K562 (cell line): ENCODE data around the gene FAM167B. TPM values are rescaled to one million over a fixed set of nuclear protein-coding genes. Genes with fewer than 3 reads are reported as not detected.

ENCODE experiments used
- CHD7 ChIP-seq: fragments of 200-600 bp; sonication (generic); IDR thresholded peaks from one replicate; pipeline ENCODE4 v1.6.1; 2012; ENCODE audit warnings: mild to moderate bottlenecking, low read depth, low read length, inconsistent platforms
- CREB3L1 ChIP-seq: fragments of 450-650 bp; IDR thresholded peaks from 2 replicates; pipeline ENCODE4 v1.6.1; 2014; ENCODE audit warnings: low read depth, mild to moderate bottlenecking, moderate library complexity, borderline replicate concordance
- FOS ChIP-seq: IDR thresholded peaks from 3 replicates; pipeline ENCODE4 v1.6.1; 2011; ENCODE audit not compliant: insufficient read length; ENCODE audit errors: extremely low read depth
- FOXK1 ChIP-seq: sonication (generic); formaldehyde crosslinking; IDR thresholded peaks from 2 replicates; pipeline ENCODE4 v1.8.0; 2022; ENCODE audit warnings: missing genetic modification reagents, mild to moderate bottlenecking, borderline replicate concordance
- FOXK2 ChIP-seq, 2 experiments: fragments of 450-650 bp; IDR thresholded peaks in 1 of 2; conservative IDR thresholded peaks in 1 of 2; 2 replicates each; pipeline ENCODE4 v1.6.1; 2016; ENCODE audit warnings: low read depth in 2 of 2, mild to moderate bottlenecking in 1 of 2
- JUNB ChIP-seq: fragments of 450-650 bp; formaldehyde crosslinking; conservative IDR thresholded peaks from 2 replicates; pipeline ENCODE4 v1.4.0; 2020; ENCODE audit warnings: mild to moderate bottlenecking
- MAX ChIP-seq: sonication (generic); formaldehyde crosslinking; IDR thresholded peaks from 2 replicates; pipeline ENCODE4 v1.9.0; 2022; ENCODE audit warnings: mild to moderate bottlenecking, missing genetic modification reagents
- SIX5 ChIP-seq, 2 experiments: IDR thresholded peaks; 2 replicates each; pipeline ENCODE4 v1.6.1; 2011; ENCODE audit warnings: low read length in 2 of 2, borderline replicate concordance in 1 of 2, low read depth in 1 of 2, mild to moderate bottlenecking in 1 of 2, moderate library complexity in 1 of 2; ENCODE audit not compliant: insufficient read depth in 1 of 2
- ZNF398 ChIP-seq: fragments of 250-450 bp; sonication (Bioruptor Pico); IDR thresholded peaks from 2 replicates; pipeline ENCODE4 v1.8.0; 2021; ENCODE audit warnings: moderate library complexity, mild to moderate bottlenecking, inconsistent platforms
- ZNF551 ChIP-seq: fragments of 250-450 bp; sonication (Bioruptor Pico); IDR thresholded peaks from 2 replicates; pipeline ENCODE4 v1.5.0; 2021; ENCODE audit warnings: mild to moderate bottlenecking, moderate library complexity
- polyA plus RNA-seq, 8 experiments: library from polyadenylated mRNA; depleted of rRNA in 4 of 8; stranded (reverse) in 5 of 8; unstranded in 3 of 8; fragments of >200 nt; fragmentation: Nextera tagmentation in 2 of 8; fragmentation: Illumina TruSeq in 1 of 8; extraction: Ambion mirVana in 2 of 8; extraction: Trizol in 1 of 8; gene quantifications; 2 replicates each; pipeline versions ENCODE4 v1.2.1 to v1.2.3, GENCODE V29; 2011 to 2014; ENCODE audit warnings: inconsistent platforms in 1 of 8, missing spikeins in 1 of 8
- total RNA-seq, 7 experiments: library from RNA; depleted of rRNA in 6 of 7; stranded (reverse); fragments of >200 nt in 6 of 7; fragmentation: Illumina TruSeq in 2 of 7; extraction: Trizol in 2 of 7; gene quantifications; 2 replicates each; pipeline versions ENCODE4 v1.2.1 to v1.2.3, GENCODE V29; 2011 to 2021; ENCODE audit warnings: low replicate concordance in 1 of 7

The FAM167B gene
- total and polyA plus RNA-seq, 9 of the 15 experiments (the other 6 are each of a cell fraction or from before 2014, with no cell fraction given), result not detected

GRCh38 chr1:32291708-32292538 is 44.9 kb downstream of the FAM167B start, which contains the start of gene HDAC1 (continued):
- no peak for TF ChIP-seq FOXK1
- no peak for TF ChIP-seq MAX (CRISPR knock-in tag)
- no peak for TF ChIP-seq CHD7
- no peak for TF ChIP-seq ZNF551 (CRISPR knock-in tag)
- peak; percentile 92 for TF ChIP-seq FOS
- peak; percentile 42; the same call in 1 of the 2 replicates for TF ChIP-seq CREB3L1
- TF ChIP-seq FOXK2 (conservative IDR thresholded peaks at IDR 0.05 in 1 of 2, IDR thresholded peaks at IDR 0.05 in 1 of 2; ENCODE audit: low read depth in 2 of 2), result peak; percentile 30 to 99; a peak in 3 of 4 replicates
- no peak for TF ChIP-seq JUNB (CRISPR knock-in tag)
- TF ChIP-seq SIX5 (IDR thresholded peaks at IDR 0.05; ENCODE audit: borderline replicate concordance in 1 of 2, insufficient read depth in 1 of 2, low read depth in 1 of 2, low read length in 2 of 2), result peak; percentile 27 to 34; a peak in 3 of 4 replicates
- no peak for TF ChIP-seq ZNF398 (CRISPR knock-in tag)
